RWPE1 (cell line): ENCODE measurements around the gene PDXP.
"Not testable (repeated sequence)": the region's sequence is repeated elsewhere in the genome, so short reads cannot be mapped to it uniquely, and the experiment has no call there.

Experiments
- CTCF ChIA-PET: fragments of 350-600 bp; sonication (Branson Sonifier 250); formaldehyde crosslinking; extraction: SDS; loops from one replicate; lab custom pipeline; 2021; lab: Yijun Ruan, JAX
- POLR2A ChIA-PET: fragments of 400-600 bp; formaldehyde crosslinking; extraction: SDS; loops from one replicate; lab custom pipeline; 2020; ENCODE audit warnings: antibody characterized with exemption; ENCODE audit not compliant: low non-redundant PET; lab: Yijun Ruan, JAX
- DNase-seq: peaks from one replicate; pipeline ENCODE4 v3.0.0; 2012; ENCODE audit warnings: low spot score
- H3K27ac ChIP-seq: fragments of 450-650 bp; 2 replicates; pipeline ENCODE4 v1.5.1; 2017
- CTCF ChIP-seq: fragments of 450-650 bp; conservative IDR thresholded peaks from 2 replicates; pipeline ENCODE4 v1.5.1; 2017; ENCODE audit warnings: low read depth, mild to moderate bottlenecking

PDXP gene

GRCh38 chr22:37690407-37690806 lies 31.9 kb downstream of the PDXP start:
- TF ChIP-seq CTCF = no peak
- ChIA-PET CTCF (interaction anchor here (0.6 kb wide), 1 partner anchor 62 kb away, joined by 3 read pairs; no protein-coding TSS in a partner anchor), POLR2A (no interaction called here)
- peak overlapping the region; percentile 99 for H3K27ac ChIP-seq
- DNase-seq = no peak

- ChIA-PET POLR2A (no interaction called here), CTCF (interaction anchor here (0.6 kb wide), 1 partner anchor 627 kb away, joined by 3 read pairs; no protein-coding TSS in a partner anchor)
- no peak for TF ChIP-seq CTCF
- peak overlapping the region; percentile 99 for H3K27ac ChIP-seq
- DNase-seq = peak; percentile 72
Observed at GRCh38 chr22:37690901-37691504, 32.5 kb downstream of the PDXP start.

DNA sequence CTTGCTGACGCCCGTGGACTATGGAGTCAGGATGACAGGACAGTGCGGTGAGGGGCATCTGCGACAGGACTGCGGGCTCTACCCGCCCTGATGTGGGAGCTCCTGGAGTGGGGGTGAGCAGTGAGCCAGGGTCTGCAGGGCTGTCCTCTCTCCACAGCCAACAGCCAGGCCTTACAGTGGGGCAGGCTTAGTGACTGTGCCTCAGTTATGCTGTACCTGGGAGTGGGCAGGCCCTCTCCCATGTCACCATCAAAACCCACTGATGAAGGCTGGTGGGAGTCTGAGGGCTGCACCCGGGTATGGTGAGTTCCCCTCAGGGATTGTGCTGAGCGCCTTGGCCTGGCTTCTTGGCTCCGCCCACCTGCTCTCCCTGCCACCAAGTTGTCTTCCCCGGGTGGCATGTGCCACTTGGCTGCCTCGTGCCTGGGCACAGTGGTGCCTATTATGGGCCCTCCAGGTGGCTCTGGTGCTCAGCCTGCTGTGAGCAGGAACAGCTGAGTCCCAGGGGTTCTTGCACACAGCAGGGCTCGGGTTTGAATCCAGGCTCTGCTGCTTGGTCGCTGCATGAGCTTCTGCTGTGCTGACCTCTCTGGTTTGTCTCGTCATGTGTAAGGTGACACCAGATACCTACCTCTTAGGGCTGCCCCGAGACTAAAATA lies 34.2 kb downstream of the PDXP start:
- peak overlapping the region; percentile 99 for H3K27ac ChIP-seq
- ChIA-PET POLR2A (no interaction called here), CTCF (no interaction called here)
- TF ChIP-seq CTCF = no peak
- DNase-seq = no peak

- POLR2A ChIA-PET, CTCF ChIA-PET, DNase-seq: not testable (repeated sequence)
- peak overlapping the region; percentile 99 for H3K27ac ChIP-seq
Observed at GRCh38 chr22:37694131-37694530, 35.6 kb downstream of the PDXP start.

DNA sequence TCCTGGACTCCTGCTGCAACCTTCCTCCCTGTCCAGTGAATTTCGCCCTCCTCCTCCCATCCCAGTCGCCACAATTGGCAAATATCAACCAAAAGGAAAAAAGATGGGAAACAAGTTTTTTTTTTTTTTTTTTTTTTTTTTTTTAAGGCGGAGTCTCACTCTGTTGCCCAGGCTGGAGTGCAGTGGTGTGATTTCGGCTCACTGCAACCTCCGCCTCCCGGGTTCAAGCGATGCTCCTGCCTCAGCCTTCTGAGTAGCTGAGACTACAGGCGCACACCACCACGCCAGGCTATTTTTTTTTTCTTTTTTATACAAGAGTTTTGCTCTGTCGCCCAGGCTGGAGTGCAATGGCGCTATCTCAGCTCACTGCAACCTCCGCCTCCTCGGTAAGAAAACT lies 37.7 kb downstream of the PDXP start:
- POLR2A ChIA-PET = not testable (repeated sequence)

GRCh38 chr22:37696657-37697537 lies 38.4 kb downstream of the PDXP start, which contains the start of gene TRIOBP:
TSS of gene TRIOBP (plus strand) at chr22:37697048. CDS start at chr22:37701366, 4,318 bp downstream.
- CTCF ChIA-PET = interaction anchor here (0.8 kb wide), 1 partner anchor 112 kb away, joined by 4 read pairs; no protein-coding TSS in a partner anchor
- peak; percentile 75 for TF ChIP-seq CTCF
- POLR2A ChIA-PET = no interaction called here
- peak within 1 kb of the TSS; percentile 63 for H3K27ac ChIP-seq
- DNase-seq = peak; percentile 87

More for the DNA sequence above, 37.7 kb downstream of the PDXP start:
- CTCF ChIA-PET = interaction anchor here (0.8 kb wide), 1 partner anchor 113 kb away, joined by 4 read pairs; no protein-coding TSS in a partner anchor
- H3K27ac ChIP-seq = peak overlapping the region; percentile 63
- not testable (repeated sequence) for DNase-seq

DNA sequence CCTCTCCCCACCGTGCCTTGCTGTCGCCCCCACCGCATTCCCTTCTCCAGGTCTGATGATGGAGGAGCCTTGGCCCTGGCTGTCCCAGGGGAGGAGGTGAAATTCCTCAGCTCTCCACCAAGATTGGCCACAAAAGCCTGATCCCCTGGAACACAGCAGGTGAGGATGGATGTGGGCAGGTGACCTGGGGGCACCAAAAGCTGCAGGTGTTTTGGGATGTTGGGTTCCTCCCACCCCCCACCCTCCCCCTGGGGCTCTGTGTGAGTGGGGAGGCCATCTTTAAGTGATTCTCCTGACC lies 39.0 kb downstream of the PDXP start:
- ChIA-PET CTCF (no interaction called here), POLR2A (no interaction called here)
- no peak for DNase-seq
- TF ChIP-seq CTCF = no peak
- H3K27ac ChIP-seq = peak overlapping the region; percentile 63
